SKM-1 (cell line): ENCODE results near the gene ZMAT3.
A peak's percentile ranks its signal among the peaks of the same experiment; 100 is the strongest.

Source experiments
- DNase-seq: peaks from one replicate; lab custom pipeline; 2025; ENCODE audit not compliant: unreplicated experiment; lab: John Stamatoyannopoulos, UW

ZMAT3 gene

GRCh38 chr3:179026636-179027035, 45.0 kb downstream of the ZMAT3 start:
- no peak for DNase-seq

GRCh38 chr3:179021119-179021903, 50.3 kb downstream of the ZMAT3 start:
- no peak for DNase-seq

- DNase-seq: no peak
Measured at GRCh38 chr3:179020112-179020511, 51.5 kb downstream of the ZMAT3 start.

- DNase-seq: no peak
Measured at GRCh38 chr3:179018808-179019207, 52.8 kb downstream of the ZMAT3 start.

GRCh38 chr3:179016979-179017670, 54.5 kb downstream of the ZMAT3 start:
- no peak for DNase-seq

- peak; percentile 59 for DNase-seq
Measured at GRCh38 chr3:179015551-179016020, 56.0 kb downstream of the ZMAT3 start.

- no peak for DNase-seq
Measured at GRCh38 chr3:179005706-179006105, 65.9 kb downstream of the ZMAT3 start.

GRCh38 chr3:179005213-179005612, 66.4 kb downstream of the ZMAT3 start:
- DNase-seq: no peak

GRCh38 chr3:179000659-179001058, 71.0 kb downstream of the ZMAT3 start:
- DNase-seq: no peak

GRCh38 chr3:179000144-179000543, 71.5 kb downstream of the ZMAT3 start:
- DNase-seq: no peak

- no peak for DNase-seq
Measured at GRCh38 chr3:178996399-178996798, 75.2 kb downstream of the ZMAT3 start.

GRCh38 chr3:178990293-178990692, 81.3 kb downstream of the ZMAT3 start:
- DNase-seq: no peak

GRCh38 chr3:178989821-178990220, 81.8 kb downstream of the ZMAT3 start:
- DNase-seq: no peak

- no peak for DNase-seq
Measured at GRCh38 chr3:178987745-178988144, 83.9 kb downstream of the ZMAT3 start.

GRCh38 chr3:178986456-178986855, 85.2 kb downstream of the ZMAT3 start:
- DNase-seq: no peak

GRCh38 chr3:178982137-178982536, 89.5 kb downstream of the ZMAT3 start:
- no peak for DNase-seq

GRCh38 chr3:178975320-178975719, 96.3 kb downstream of the ZMAT3 start:
- no peak for DNase-seq

- no peak for DNase-seq
Measured at GRCh38 chr3:178971614-178972013, 100.0 kb downstream of the ZMAT3 start.

GRCh38 chr3:178969004-178969700, 102.5 kb downstream of the ZMAT3 start:
- DNase-seq: no peak
